Myocyte (in vitro differentiated cells): Measurements from ENCODE around the gene CFAP61. TPM values are rescaled to one million over a fixed set of nuclear protein-coding genes. Genes with fewer than 3 reads are reported as not detected.

ENCODE experiments used
- DNase-seq: peaks from one replicate; pipeline ENCODE4 v3.0.0-alpha.2; 2012; ENCODE audit warnings: low read depth
- total RNA-seq: library from RNA; depleted of rRNA; stranded (reverse); fragments of >200 nt; gene quantifications from 2 replicates; pipeline ENCODE4 v1.2.3, GENCODE V29; 2014

CFAP61 gene
- total RNA-seq, 1 donor from 2014 or later: 0.83 TPM

DNA sequence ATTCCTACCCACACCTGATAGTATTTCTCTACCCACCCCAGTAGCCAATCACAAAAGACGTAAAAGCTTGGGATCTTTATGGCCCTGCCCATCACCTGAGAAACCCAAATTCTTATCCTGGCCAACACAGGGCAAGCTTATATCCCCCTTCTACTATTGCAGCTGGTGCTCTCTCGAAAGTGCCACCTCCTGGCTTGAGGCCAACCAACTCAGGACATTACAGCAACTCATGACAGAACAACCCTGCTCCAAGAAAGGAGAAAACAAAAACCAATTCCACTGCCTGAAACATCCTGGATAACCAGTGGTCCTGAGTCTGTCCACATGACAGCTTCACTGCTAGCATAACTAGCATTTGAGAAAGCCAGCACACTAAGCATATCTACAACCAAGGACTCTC lies 97.9 kb downstream of the CFAP61 start:
- DNase-seq: no peak

DNA sequence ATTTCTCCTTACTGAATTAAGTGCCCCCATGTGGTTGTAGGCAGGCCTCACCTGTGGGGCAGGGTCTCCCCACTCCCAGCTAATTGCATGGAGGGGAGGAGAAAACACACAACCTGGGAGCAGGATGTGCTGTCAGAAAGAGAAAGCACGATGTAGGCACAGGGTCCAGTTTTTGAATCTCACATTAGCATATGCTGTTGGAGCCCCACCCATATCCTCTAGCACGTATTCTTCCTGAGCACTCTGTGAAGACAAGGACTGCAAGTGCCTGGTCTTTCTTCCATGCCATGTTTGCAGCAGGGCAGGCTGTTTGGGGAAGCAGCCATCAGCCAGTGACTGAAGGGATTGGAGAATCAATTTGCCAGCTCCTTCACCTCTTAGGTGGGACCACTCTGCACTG lies 108.2 kb downstream of the CFAP61 start:
- no peak for DNase-seq

DNA sequence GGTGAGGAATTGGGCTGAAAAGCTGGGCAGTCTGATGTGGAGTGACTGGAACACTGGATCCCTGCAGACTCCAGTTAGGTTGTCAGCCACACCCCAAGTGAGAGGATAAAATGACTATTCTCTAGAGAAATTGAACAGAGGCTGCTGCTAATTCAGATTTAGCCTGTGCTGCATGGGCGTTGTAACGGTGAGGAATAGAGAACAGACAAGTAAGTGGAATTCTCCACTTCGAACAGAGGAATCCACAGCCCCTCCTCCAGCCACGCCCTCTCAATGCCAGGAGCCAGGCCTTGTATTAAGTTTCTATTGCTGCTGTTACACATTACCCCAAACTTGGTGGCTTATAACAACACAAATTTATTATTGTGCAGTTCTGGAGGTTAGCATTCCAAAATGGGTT lies 109.3 kb downstream of the CFAP61 start:
- no peak for DNase-seq

DNA sequence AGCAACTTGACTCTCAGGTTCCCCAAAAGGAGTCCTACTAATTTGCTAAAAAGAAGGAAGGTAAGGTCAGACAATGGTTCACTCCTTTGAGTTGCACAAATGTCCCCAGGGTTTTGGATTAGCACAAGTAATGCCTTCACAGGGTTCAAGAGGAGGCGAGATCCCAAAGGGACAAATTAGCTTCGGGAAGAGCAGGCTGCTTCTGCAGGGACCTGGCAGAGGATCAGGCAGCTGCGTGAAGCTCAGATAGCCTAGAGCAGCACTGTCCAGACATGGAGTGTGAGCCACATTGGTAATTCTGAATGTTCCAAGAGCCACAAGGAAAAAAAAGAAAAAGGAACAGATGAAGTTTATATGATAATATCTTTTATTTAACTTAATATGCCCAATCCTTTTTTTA lies 115.4 kb downstream of the CFAP61 start:
- DNase-seq: peak; percentile 4

DNA sequence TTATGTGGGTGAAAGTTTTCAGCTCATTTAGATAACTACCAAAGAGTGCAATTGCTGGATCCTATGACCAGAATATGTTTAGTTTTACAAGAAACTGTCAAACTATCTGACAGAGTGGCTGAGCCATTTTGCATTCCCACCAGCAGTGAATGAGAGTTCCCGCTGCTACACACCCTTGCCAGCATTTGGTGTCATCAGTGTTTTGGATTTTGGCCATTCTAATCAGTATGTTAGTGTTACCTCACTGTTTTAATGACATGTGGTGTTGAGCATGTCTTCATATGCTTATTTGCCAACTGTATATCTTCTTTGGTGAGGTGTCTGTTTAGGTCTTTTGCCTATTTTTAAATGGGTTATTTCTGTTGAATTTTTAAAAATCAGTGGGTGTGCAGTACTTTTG lies 120.9 kb downstream of the CFAP61 start:
- no peak for DNase-seq

DNA sequence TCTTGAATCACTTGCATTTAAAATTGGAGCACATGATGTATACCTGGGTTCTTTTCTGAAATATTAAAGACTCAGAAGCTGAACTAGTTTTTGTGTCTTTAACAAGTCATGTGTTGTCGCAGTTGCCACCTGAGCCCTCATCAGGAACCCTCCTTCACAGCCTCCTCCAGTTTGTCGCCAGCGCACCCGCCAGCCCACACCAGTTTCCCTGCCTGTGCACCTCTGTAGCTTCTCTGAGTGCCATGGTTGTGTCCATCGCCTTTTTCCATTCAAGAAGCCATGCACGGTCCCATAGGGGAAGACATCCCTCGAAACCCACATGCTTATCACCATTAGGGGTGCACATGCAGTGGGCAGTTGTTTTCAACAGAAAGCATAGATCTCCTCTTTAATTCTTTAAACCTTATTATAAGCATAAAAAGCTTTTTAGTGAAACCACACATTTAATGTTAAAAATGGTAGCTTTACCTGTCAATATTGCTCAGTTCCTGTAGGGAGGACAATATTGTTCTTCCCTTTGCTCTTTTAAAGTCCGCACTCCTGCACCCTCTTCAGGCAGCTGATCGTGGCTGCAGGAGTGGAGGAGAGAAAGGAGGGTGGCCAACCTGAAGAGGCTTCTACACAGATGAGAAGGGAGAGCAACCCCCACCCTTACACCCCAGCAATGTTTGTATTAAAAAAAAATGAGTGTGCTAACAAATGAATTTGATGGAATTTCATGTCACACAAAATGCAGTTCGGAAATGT lies 121.9 kb downstream of the CFAP61 start:
- no peak for DNase-seq

GRCh38 chr20:20181322-20181721 lies 129.0 kb downstream of the CFAP61 start:
- DNase-seq: no peak

GRCh38 chr20:20184149-20184548 lies 131.8 kb downstream of the CFAP61 start:
- DNase-seq: no peak

DNA sequence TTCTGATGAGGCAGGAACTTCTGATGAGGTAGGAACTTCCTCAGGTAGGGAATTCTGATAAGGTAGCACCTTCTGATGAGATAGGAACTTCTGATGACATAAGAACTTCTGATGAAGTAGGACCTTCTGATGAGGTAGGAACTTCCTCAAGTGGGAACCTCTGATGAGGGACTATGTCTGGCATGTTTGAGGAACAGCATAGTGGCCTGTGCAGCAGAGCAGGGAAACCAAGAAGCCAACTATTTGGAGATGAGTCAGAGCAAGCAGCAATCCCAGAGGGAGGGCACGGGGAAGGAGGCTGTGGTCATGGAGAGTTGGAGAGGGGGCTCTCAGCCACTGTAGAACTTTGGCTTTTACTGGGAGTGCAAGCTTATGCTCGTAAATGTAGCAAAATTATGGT lies 132.4 kb downstream of the CFAP61 start:
- no peak for DNase-seq

DNA sequence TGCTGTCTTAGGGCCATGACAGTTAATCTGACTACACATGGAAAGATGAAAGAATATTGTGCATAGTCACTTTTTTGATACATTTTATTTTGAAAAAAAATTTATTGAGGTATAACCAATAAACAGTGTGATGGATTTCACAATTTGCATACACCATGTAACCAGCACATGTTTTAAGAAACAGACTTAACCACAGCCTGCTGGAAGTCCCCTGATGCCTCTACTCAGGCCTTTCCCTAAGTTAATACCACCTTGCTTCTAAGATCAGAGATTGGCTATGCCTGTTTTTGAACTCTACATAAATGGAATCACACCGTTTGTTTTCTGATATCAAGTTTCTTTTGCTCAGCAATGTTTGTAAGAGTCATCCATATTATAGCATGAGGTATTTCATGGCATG lies 136.3 kb downstream of the CFAP61 start:
- DNase-seq: no peak

- DNase-seq: no peak
Measured at GRCh38 chr20:20192366-20192765, 140.0 kb downstream of the CFAP61 start.

DNA sequence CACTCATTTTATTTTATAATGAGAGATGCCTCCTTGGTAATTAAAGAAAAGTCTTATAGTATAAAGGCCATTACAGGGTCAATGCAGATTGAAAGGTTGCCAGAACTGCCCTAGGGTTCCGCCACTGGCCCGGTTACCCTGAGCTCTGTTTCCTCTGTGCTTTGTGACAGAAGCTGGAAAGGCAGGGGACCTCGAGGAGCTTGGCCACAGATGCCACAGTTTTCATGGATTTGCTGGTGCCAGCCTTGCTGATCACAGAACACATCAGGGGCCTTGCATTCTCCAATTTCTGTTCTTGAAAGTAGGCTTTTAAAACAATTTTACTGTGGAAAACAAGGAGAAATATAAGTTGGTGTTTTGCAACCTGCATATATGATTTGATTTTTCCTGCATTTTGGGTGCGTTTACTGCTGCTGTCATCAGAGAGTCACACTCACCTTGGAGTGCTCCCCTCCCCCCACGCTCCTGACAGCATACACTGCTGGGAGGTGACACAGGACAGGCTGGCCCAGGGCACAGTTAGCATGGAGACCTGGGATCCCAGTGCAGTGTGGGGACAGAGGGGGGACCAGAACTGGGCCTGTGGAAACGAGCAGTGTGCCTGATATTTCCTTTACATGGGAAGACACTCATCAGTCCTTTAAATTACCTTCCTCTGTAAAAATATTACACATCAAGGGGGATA lies 142.8 kb downstream of the CFAP61 start:
- no peak for DNase-seq

DNA sequence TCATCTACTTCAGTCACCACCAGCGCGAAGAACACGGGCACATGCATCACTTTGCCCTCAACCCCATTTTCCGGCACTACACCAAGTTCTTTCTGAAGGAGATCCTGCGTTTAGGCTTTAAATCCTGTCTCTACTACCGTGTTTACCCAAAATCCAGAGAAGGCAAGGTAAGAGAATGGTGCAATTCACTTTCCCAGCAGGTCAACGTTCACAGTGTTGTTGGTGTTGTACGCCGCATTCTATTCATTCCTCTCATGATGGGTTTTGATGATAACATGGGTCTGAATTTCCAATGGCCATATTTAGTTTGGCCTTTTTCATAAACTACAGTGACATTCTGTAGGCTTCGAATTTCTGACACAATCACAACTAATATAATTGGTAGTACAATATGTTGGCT lies 144.3 kb downstream of the CFAP61 start:
- DNase-seq: no peak

GRCh38 chr20:20198011-20198410 lies 145.7 kb downstream of the CFAP61 start:
- DNase-seq: no peak

DNA sequence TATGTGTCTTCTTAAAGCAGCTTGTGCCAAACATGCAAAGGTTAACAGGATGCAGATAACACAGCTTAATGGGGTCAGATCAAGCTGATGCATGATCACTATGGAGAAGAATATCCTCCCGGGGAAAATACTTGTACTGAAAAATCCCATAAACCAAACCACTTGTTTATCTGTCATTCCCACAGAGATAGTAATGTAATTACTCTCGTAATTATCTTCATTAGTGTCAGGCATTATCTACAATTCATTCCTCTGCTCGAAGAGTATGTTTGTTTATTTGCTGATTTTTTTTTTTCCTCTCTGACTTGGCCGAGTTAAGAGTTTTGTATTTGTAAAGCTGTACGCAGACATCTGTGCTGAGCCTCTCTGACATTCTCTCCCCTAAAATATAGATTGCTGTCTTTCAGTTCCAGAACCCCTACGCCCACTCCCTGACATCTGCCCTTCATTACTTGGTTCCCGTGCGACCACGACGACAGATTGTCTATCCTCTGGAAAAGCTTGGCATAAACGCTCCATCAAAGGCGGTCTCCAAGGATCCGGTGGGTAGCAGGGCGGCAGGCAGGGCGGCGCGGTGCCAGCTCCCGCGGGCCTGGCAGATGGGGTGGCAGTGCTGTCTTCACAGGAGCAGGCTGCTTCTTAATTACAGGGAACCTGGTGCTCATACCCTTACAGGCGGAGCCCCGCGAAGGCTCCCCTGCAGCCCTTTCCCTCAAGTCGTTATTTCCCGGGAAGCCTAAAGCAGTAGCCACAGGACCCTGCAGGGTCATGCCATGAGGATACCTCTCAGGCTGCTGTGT lies 147.2 kb downstream of the CFAP61 start:
- DNase-seq: no peak

GRCh38 chr20:20201124-20201523 lies 148.8 kb downstream of the CFAP61 start:
- no peak for DNase-seq

- no peak for DNase-seq
Measured at GRCh38 chr20:20201639-20202038, 149.3 kb downstream of the CFAP61 start.

GRCh38 chr20:20202768-20203167 lies 150.4 kb downstream of the CFAP61 start:
- DNase-seq: no peak

GRCh38 chr20:20203784-20204183 lies 151.5 kb downstream of the CFAP61 start:
- DNase-seq: no peak

GRCh38 chr20:20204256-20204655 lies 151.9 kb downstream of the CFAP61 start:
- peak; percentile 15 for DNase-seq

DNA sequence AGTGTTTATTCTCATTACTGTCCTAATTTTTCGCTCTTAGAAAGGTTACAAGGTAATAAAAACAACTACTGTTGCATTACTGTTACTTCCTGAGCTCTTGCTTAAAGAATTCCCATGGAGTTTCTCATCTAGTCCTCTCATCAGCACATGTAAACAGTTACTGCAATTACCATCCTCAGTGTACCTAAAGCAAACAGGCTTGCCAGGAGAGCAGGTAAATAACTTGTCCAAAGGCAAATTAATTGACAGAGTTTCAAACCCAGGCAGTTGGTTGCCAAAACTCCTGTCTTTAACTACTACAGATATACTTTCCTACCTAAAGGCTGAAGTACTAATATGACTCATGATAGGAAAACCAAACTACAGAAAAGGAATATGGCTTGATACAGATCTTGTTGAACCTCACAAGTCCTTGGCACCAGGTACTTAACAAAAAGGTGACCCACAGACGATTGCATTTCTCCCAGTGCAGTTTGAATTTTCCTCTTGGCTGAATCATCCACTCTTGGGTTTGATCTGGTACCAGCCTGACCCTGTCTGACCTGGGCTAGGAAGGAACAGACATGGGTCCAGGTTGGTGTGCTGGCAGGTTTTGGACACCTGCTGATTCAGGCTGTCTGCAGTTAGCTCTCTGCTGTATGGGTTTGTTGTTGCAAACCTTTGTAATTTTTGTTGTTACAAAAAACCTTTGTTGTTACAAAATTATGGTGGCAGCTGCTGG lies 153.0 kb downstream of the CFAP61 start:
- no peak for DNase-seq

GRCh38 chr20:20205862-20206236 lies 153.5 kb downstream of the CFAP61 start:
- no peak for DNase-seq
